ENCODE results near the gene TIMMDC1. TPM values are rescaled to one million over a fixed set of nuclear protein-coding genes. Genes with fewer than 3 reads are reported as not detected.
A peak's percentile ranks its signal among the peaks of the same experiment; 100 is the strongest.

TIMMDC1 gene
- total RNA-seq, 3 donors from 2014 or later (not counting 1 experiment from before 2014, with no cell fraction given): 31.9 to 50.1 (median 34.1) TPM

GRCh38 chr3:119500901-119501300 lies 2.6 kb downstream of the TIMMDC1 start:
- Mint-ChIP-seq H3K27ac (peak overlapping the region; percentile 16 to 44), H3K27me3 (ENCODE audit: low read depth in 2 of 2) (no peaks in the 10 kb centered on the region), H3K4me3 (no peak overlapping the region), H3K36me3 (no peaks in the 10 kb centered on the region), H3K9me3 (no peaks in the 10 kb centered on the region), H3K4me1 (peaks cover 31 to 36% of the 10 kb centered on the region in 2 donors)
- 67% methylated on average over 1 of the region's 2 CpGs for WGBS (ENCODE audit: insufficient coverage)
- Histone ChIP-seq H3K9me3 (ENCODE audit: control insufficient read depth, insufficient read depth, low read length) (no peaks in the 10 kb centered on the region), H3K4me3 (ENCODE audit: low read length) (no peak overlapping the region), H3K4me1 (ENCODE audit: control insufficient read depth, insufficient read depth, low read length) (peaks cover 18% of the 10 kb centered on the region), H3K27ac (ENCODE audit: low read length) (no peak overlapping the region), H3K27me3 (ENCODE audit: control insufficient read depth, insufficient read depth, low read length) (no peaks in the 10 kb centered on the region), H3K36me3 (ENCODE audit: control insufficient read depth, insufficient read depth, low read length) (peaks cover 19% of the 10 kb centered on the region)
- ATAC-seq (no peak), DNase-seq (no peak)
- intact Hi-C loops (cut with micrococcal nuclease): no loop called here
- no peak for TF ChIP-seq CTCF (IDR thresholded peaks at IDR 0.05)

DNA sequence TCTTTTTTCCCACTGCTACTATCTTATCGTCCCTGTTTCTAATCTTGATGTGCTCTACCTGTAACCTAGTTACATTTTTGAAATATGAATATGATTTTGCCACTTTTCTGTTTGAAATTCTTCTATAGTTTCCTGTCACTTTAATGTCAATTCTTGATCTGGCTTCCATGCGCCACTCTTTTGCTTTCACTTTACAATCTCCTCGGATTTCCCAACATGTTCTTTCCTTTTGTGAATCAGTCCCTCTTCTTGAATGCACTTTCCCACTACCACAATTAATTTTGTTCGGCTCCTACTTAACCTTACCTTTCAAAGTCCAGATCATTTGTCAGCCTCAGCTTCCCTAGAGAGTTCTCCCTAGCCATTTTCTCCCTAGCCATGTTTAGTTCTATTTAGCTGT lies 8.3 kb downstream of the TIMMDC1 start:
- no peak for TF ChIP-seq CTCF (IDR thresholded peaks at IDR 0.05)
- DNase-seq: no peak
- ATAC-seq: no peak
- peak overlapping the region; percentile 56 for H3K4me3 Mint-ChIP-seq
- H3K27ac Mint-ChIP-seq: peak overlapping the region; percentile 36 to 83
- H3K27ac ChIP-seq (ENCODE audit: low read length): no peak overlapping the region
- peaks cover 22 to 29% of the 10 kb centered on the region in 2 donors for H3K4me1 Mint-ChIP-seq
- H3K27me3 ChIP-seq (ENCODE audit: control insufficient read depth, insufficient read depth, low read length): no peaks in the 10 kb centered on the region
- intact Hi-C loops (cut with micrococcal nuclease): no loop called here
- no peaks in the 10 kb centered on the region for H3K9me3 Mint-ChIP-seq
- H3K27me3 Mint-ChIP-seq (ENCODE audit: low read depth in 2 of 2): no peaks in the 10 kb centered on the region
- no peak overlapping the region for H3K4me3 ChIP-seq (ENCODE audit: low read length)
- H3K4me1 ChIP-seq (ENCODE audit: control insufficient read depth, insufficient read depth, low read length): peaks cover 9% of the 10 kb centered on the region
- no peaks in the 10 kb centered on the region for H3K36me3 Mint-ChIP-seq
- no peaks in the 10 kb centered on the region for H3K9me3 ChIP-seq (ENCODE audit: control insufficient read depth, insufficient read depth, low read length)
- peaks cover 39% of the 10 kb centered on the region for H3K36me3 ChIP-seq (ENCODE audit: control insufficient read depth, insufficient read depth, low read length)
- WGBS (ENCODE audit: insufficient coverage): 40% methylated on average over 4 of the region's 4 CpGs

- peak overlapping the region; percentile 56 for H3K4me3 Mint-ChIP-seq
- H3K9me3 ChIP-seq (ENCODE audit: control insufficient read depth, insufficient read depth, low read length): no peaks in the 10 kb centered on the region
- ATAC-seq: no peak
- DNase-seq: no peak
- WGBS (ENCODE audit: insufficient coverage): no CpG with 5 or more reads among the region's 2 CpGs
- H3K36me3 Mint-ChIP-seq: no peaks in the 10 kb centered on the region
- H3K27me3 Mint-ChIP-seq (ENCODE audit: low read depth in 2 of 2): no peaks in the 10 kb centered on the region
- no peaks in the 10 kb centered on the region for H3K9me3 Mint-ChIP-seq
- peaks cover 40% of the 10 kb centered on the region for H3K36me3 ChIP-seq (ENCODE audit: control insufficient read depth, insufficient read depth, low read length)
- H3K27ac Mint-ChIP-seq: peak overlapping the region; percentile 36 to 83
- no peaks in the 10 kb centered on the region for H3K27me3 ChIP-seq (ENCODE audit: control insufficient read depth, insufficient read depth, low read length)
- peaks cover 9% of the 10 kb centered on the region for H3K4me1 ChIP-seq (ENCODE audit: control insufficient read depth, insufficient read depth, low read length)
- peak overlapping the region; percentile 10 for H3K27ac ChIP-seq (ENCODE audit: low read length)
- TF ChIP-seq CTCF (IDR thresholded peaks at IDR 0.05): no peak
- peaks cover 22 to 29% of the 10 kb centered on the region in 2 donors for H3K4me1 Mint-ChIP-seq
- intact Hi-C loops (cut with micrococcal nuclease): no loop called here
- H3K4me3 ChIP-seq (ENCODE audit: low read length): no peak overlapping the region
Observed at GRCh38 chr3:119507404-119507803, 9.1 kb downstream of the TIMMDC1 start.

GRCh38 chr3:119508172-119508845 lies 10.0 kb downstream of the TIMMDC1 start:
- H3K36me3 Mint-ChIP-seq: no peaks in the 10 kb centered on the region
- H3K4me1 ChIP-seq (ENCODE audit: control insufficient read depth, insufficient read depth, low read length): peaks cover 9% of the 10 kb centered on the region
- H3K27me3 Mint-ChIP-seq (ENCODE audit: low read depth in 2 of 2): no peaks in the 10 kb centered on the region
- H3K9me3 Mint-ChIP-seq: no peaks in the 10 kb centered on the region
- H3K4me3 ChIP-seq (ENCODE audit: low read length): no peak overlapping the region
- no peaks in the 10 kb centered on the region for H3K9me3 ChIP-seq (ENCODE audit: control insufficient read depth, insufficient read depth, low read length)
- H3K27me3 ChIP-seq (ENCODE audit: control insufficient read depth, insufficient read depth, low read length): no peaks in the 10 kb centered on the region
- WGBS (ENCODE audit: insufficient coverage): 0% methylated on average over 1 of the region's 1 CpG
- H3K27ac ChIP-seq (ENCODE audit: low read length): peak overlapping the region; percentile 10
- no peak for TF ChIP-seq CTCF (IDR thresholded peaks at IDR 0.05)
- ATAC-seq (peak in 1 of 3 donors; percentile 60), DNase-seq (peak in 1 of 2 donors; percentile 33)
- peaks cover 22 to 29% of the 10 kb centered on the region in 2 donors for H3K4me1 Mint-ChIP-seq
- H3K4me3 Mint-ChIP-seq: no peak overlapping the region
- peaks cover 36% of the 10 kb centered on the region for H3K36me3 ChIP-seq (ENCODE audit: control insufficient read depth, insufficient read depth, low read length)
- peak overlapping the region; percentile 36 to 83 for H3K27ac Mint-ChIP-seq
- intact Hi-C loops (cut with micrococcal nuclease): no loop called here
